Heart right ventricle (tissue), 16 donors: ENCODE results near the gene PPL. TPM values are rescaled to one million over a fixed set of nuclear protein-coding genes. Genes with fewer than 3 reads are reported as not detected.
A peak's percentile ranks its signal among the peaks of the same experiment; 100 is the strongest.

Experiments
- ATAC-seq, 8 donors: fragments of 200-7000 bp; cut with Tn5 transposase; one replicate each; pipeline ENCODE4 v1.9.1; 2020; ENCODE audit warnings: mild to moderate bottlenecking in 8 of 8, moderate library complexity in 8 of 8, moderate number of reproducible peaks in 1 of 8
- DNase-seq, 2 donors: peaks; one replicate each; pipeline ENCODE4 v3.0.0-alpha.2; 2020
- H3K27ac ChIP-seq, 10 donors: fragments of 200-600 bp; sonication (generic) in 2 of 10; one replicate each; pipeline versions ENCODE4 v1.5.0 to v1.8.0; 2020 to 2022; ENCODE audit warnings: mild to moderate bottlenecking in 3 of 10
- H3K27me3 ChIP-seq, 7 donors: fragments of 200-600 bp; one replicate each; pipeline ENCODE4 v1.8.0; 2021 to 2022; ENCODE audit warnings: mild to moderate bottlenecking in 2 of 7
- H3K36me3 ChIP-seq, 9 donors: fragments of 200-600 bp; sonication (generic) in 1 of 9; one replicate each; pipeline versions ENCODE4 v1.5.0 to v1.8.0; 2020 to 2022; ENCODE audit warnings: mild to moderate bottlenecking in 2 of 9
- H3K4me1 ChIP-seq, 9 donors: fragments of 200-600 bp; sonication (generic) in 1 of 9; one replicate each; pipeline versions ENCODE4 v1.5.0 to v1.8.0; 2020 to 2022; ENCODE audit warnings: mild to moderate bottlenecking in 4 of 9
- H3K4me3 ChIP-seq, 10 donors: fragments of 200-600 bp; sonication (generic) in 2 of 10; one replicate each; pipeline versions ENCODE4 v1.5.0 to v1.8.0; 2020 to 2022; ENCODE audit warnings: mild to moderate bottlenecking in 7 of 10, moderate library complexity in 2 of 10
- H3K9me3 ChIP-seq, 11 donors: fragments of 200-600 bp in 10 of 11; sonication (generic) in 2 of 11; one replicate each; pipeline versions ENCODE4 v1.5.0 to v1.8.0; 2013 to 2022; ENCODE audit warnings: mild to moderate bottlenecking in 2 of 11, control low read depth in 1 of 11, moderate library complexity in 1 of 11
- WGBS, 2 donors: extraction: QIAGEN DNeasy Blood & Tissue Kit; methylation state at CpG; one replicate each; pipeline ENCODE4 v1.1.7; 2013; ENCODE audit warnings: inconsistent platforms in 1 of 2; 5-methylcytosine and 5-hydroxymethylcytosine counted together
- intact Hi-C, 10 donors: fragments of 100-400 bp; cut with DNase I; formaldehyde crosslinking; loops; one replicate each; pipeline versions ENCODE4 v1.11.1 to v1.14.2; 2022
- polyA plus RNA-seq, 2 donors: library from polyadenylated mRNA; stranded (reverse); fragments of 200-250 nt; gene quantifications; one replicate each; pipeline ENCODE4 v1.2.3, GENCODE V29; 2013
- total RNA-seq, 10 donors: library from RNA; stranded (reverse); fragmentation: NEBNext Ultra II Directional in 3 of 10; extraction: Animal tissue kit (Norgen Biotek cat#: 25700) in 3 of 10; gene quantifications; one replicate each; pipeline versions ENCODE4 v1.2.1 to v1.2.4, GENCODE V29; 2021 to 2023
- TF ChIP-seq, protein P1 (sequence below), 9 donors: fragments of 200-600 bp; sonication (generic) in 2 of 9; IDR thresholded peaks; one replicate each; pipeline versions ENCODE4 v1.5.0 to v1.8.0; 2021 to 2022; ENCODE audit warnings: antibody characterized with exemption in 9 of 9, mild to moderate bottlenecking in 5 of 9, moderate library complexity in 1 of 9
- donor health status: Arrhythmogenic right ventricular cardiomyopathy.
- donor health status: ischemic (EF 13 %, LVEDD 7.1; RV severe dilation, severe dysfunction).
- donor health status: healthy with polysubstance abuse.
- donor health status: DM: no; HTN: yes; CAD: no.
- donor health status: DM: no; HTN: no; CAD: no.
- donor health status: ischemic (EF 25% LVEDD 6.9; RV normal size, moderate dysfunction).
- donor health status: ischemic (EF 25% LVEDD 5.7; RV mildly dilated, moderate dysfunction).
- donor health status: healthy.
- donor health status: DM: yes; HTN: yes; CAD: no.
- donor health status: Ischemic cardiomyopathy.
- donor health status: ischemic (EF 35%, LVEDD 5.7; RV mildly dilated, moderate dysfunction).
- donor health status: nonischemic (EF 11% LVEDD 7.7; RV severe dilation, severe dysfunction).
- donor health status: DM: yes; HTN: yes; CAD: no.
- donor health status: PGD.
- donor health status: ischemic (EF 29% LVEDD 5.4; RV normal size, mild dysfunction).
- donor health status: nonischemic (EF 23%, LVEDD 6.1; RV moderate dilation, normal function).

PPL gene
- total and polyA plus RNA-seq, 12 donors: 4.9 to 19.3 (median 7.3) TPM

DNA sequence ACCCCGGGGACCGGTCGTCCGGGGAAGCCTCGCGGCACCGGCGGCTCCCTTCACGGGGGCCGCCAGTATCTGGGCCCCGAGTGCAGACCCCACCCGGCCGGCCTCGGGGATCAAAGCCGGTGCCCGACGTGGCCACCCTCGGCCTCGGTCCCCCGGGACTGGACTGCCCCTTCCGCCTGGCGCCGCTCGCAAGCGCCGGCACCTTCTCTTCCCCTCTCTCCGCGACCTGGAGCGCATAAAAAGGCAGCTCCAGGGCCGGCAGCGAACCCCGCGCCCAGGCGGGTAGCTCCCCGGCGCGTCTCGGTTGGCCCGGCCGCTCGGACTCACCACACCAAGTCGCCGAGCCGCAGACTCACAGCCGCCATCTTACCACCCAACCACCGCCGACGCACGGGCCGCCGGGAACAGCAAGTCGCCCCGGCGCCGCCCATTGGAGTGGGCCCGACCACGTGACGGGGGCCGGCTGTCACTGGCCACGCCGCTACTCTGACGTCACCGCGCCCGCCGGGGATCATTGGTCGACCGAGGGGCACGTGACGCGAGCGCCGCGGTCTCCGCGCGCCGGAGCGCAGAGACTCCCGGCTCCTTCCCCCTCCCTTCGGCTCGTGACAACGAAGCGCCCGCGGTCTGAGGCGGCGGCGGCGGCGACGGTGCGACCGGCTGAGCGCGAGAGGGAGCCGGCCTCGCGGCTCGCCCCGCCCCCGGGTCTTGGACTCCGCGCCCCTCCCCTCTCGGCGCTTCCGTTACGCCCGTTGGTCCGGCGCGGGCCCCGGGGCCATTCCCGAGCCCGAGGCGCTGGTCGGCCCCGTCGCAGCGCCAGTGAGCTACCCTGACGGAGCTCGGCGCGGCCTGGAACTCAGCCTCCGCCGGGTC lies 89.8 kb downstream of the PPL start, which contains the start of the genes GLYR1 and UBN1:
Gene GLYR1, minus strand, starts transcription at position 388 of the 873 bp plus-strand sequence. Its CDS starts 23 bp downstream, at position 365.
Gene UBN1, plus strand, starts transcription at position 581 of the 873 bp plus-strand sequence. CDS start 5,437 bp downstream, outside the sequence.
- DNase-seq (peak; percentile 99 to 100), ATAC-seq (peak; percentile 97 to 99 (median 98))
- H3K4me1 ChIP-seq: peaks cover 18 to 65% (median 56%) of the 10 kb centered on the region in 9 donors
- H3K9me3 ChIP-seq: no peaks in the 10 kb centered on the region
- peak within 1 kb of the TSS; percentile 80 to 100 (median 96) for H3K4me3 ChIP-seq
- intact Hi-C loops: loop anchor here in 5 of 10 donors (2.0 to 5.0 kb wide), 5 partner anchors 40 to 110 kb away; partner anchors contain the start of genes SEC14L5 (in 4 of the 5), ROGDI (in 3 of the 5) and PPL (in 1 of the 5)
- TF ChIP-seq, protein P1, sequence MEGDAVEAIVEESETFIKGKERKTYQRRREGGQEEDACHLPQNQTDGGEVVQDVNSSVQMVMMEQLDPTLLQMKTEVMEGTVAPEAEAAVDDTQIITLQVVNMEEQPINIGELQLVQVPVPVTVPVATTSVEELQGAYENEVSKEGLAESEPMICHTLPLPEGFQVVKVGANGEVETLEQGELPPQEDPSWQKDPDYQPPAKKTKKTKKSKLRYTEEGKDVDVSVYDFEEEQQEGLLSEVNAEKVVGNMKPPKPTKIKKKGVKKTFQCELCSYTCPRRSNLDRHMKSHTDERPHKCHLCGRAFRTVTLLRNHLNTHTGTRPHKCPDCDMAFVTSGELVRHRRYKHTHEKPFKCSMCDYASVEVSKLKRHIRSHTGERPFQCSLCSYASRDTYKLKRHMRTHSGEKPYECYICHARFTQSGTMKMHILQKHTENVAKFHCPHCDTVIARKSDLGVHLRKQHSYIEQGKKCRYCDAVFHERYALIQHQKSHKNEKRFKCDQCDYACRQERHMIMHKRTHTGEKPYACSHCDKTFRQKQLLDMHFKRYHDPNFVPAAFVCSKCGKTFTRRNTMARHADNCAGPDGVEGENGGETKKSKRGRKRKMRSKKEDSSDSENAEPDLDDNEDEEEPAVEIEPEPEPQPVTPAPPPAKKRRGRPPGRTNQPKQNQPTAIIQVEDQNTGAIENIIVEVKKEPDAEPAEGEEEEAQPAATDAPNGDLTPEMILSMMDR (IDR thresholded peaks at IDR 0.05): no peak
- H3K27me3 ChIP-seq: no peaks in the 10 kb centered on the region
- H3K36me3 ChIP-seq: peaks cover 0 to 46% (median 27%) of the 10 kb centered on the region in 9 donors
- WGBS, 2 donors: 0 to 1% methylated on average over 85 to 126 of the region's 126 CpGs
- peak within 1 kb of the TSS; percentile 85 to 99 (median 96) for H3K27ac ChIP-seq

DNA sequence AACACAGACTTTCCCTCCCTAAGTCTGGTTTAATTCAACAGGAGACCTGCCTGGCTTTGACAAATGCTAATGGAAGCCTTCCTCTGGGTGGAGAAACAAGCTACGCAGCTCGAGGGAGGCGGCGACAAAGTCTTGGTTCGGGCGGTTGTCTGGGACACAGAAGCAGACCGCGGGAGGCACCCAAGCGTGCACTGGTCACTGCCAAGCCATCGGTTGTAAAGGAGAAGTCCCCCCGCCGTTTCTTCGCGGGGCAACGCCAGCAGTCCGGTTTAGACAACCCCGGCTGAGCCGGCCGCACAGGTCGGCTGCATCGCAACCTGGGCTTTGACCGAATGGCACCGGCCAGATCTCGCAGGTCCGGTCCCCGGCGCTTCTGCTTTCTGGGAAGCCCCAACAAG lies 90.4 kb downstream of the PPL start:
- TF ChIP-seq, protein P1 (IDR thresholded peaks at IDR 0.05): no peak

GRCh38 chr16:4840984-4841383 lies 96.0 kb downstream of the PPL start:
- H3K4me1 ChIP-seq: peaks cover 3 to 36% (median 24%) of the 10 kb centered on the region in 9 donors
- intact Hi-C loops: no loop called here
- WGBS, 2 donors: 75 to 80% methylated on average over 5 of the region's 5 CpGs
- no peaks in the 10 kb centered on the region for H3K9me3 ChIP-seq
- DNase-seq (no peak), ATAC-seq (no peak)
- H3K27me3 ChIP-seq: no peaks in the 10 kb centered on the region
- H3K36me3 ChIP-seq: peaks cover 0 to 99% (median 77%) of the 10 kb centered on the region in 9 donors
- H3K4me3 ChIP-seq: no peak overlapping the region
- H3K27ac ChIP-seq: peak overlapping the region in 2 of 10 donors; percentile 3 to 37
- TF ChIP-seq, protein P1 (IDR thresholded peaks at IDR 0.05): no peak

More for the DNA sequence above, 90.4 kb downstream of the PPL start:
- Histone ChIP-seq H3K4me3 (peak overlapping the region; percentile 80 to 100 (median 96)), H3K36me3 (peaks cover 0 to 53% (median 32%) of the 10 kb centered on the region in 9 donors), H3K27ac (peak overlapping the region; percentile 85 to 99 (median 96)), H3K4me1 (peaks cover 15 to 59% (median 50%) of the 10 kb centered on the region in 9 donors), H3K9me3 (no peaks in the 10 kb centered on the region), H3K27me3 (no peaks in the 10 kb centered on the region)
- WGBS, 2 donors: 0 to 1% methylated on average over 27 of the region's 27 CpGs
- intact Hi-C loops: loop anchor here in 5 of 10 donors (2.0 to 5.0 kb wide), 5 partner anchors 39 to 111 kb away; partner anchors contain the start of genes SEC14L5 (in 4 of the 5), ROGDI (in 3 of the 5) and PPL (in 1 of the 5)
- peak; percentile 44 to 63 for DNase-seq
- peak; percentile 14 to 66 (median 56) for ATAC-seq

GRCh38 chr16:4839942-4840341 lies 97.0 kb downstream of the PPL start:
- Histone ChIP-seq H3K27ac (no peak overlapping the region), H3K36me3 (peaks cover 0 to 100% (median 77%) of the 10 kb centered on the region in 9 donors), H3K27me3 (no peaks in the 10 kb centered on the region), H3K4me1 (peaks cover 0 to 28% (median 14%) of the 10 kb centered on the region in 9 donors), H3K4me3 (no peak overlapping the region), H3K9me3 (no peaks in the 10 kb centered on the region)
- TF ChIP-seq, protein P1 (IDR thresholded peaks at IDR 0.05): no peak
- DNase-seq (no peak), ATAC-seq (no peak)
- intact Hi-C loops: no loop called here
- 88 to 90% methylated on average over 5 of the region's 5 CpGs for WGBS, 2 donors
